GM20000 (cell line): ENCODE results near the gene MAMDC4.

Experiments used
- DNase-seq: peaks from one replicate; pipeline ENCODE4 v3.0.0; 2012; ENCODE audit warnings: low spot score
- TF ChIP-seq, protein P1 (sequence below): IDR thresholded peaks from 2 replicates; pipeline ENCODE4 v1.5.1; 2012; ENCODE audit warnings: mild to moderate bottlenecking, control low read depth; ENCODE audit errors: extremely low read depth, missing control alignments

MAMDC4 gene

GRCh38 chr9:136907011-136907914, 55.1 kb downstream of the MAMDC4 start:
- TF ChIP-seq, protein P1, sequence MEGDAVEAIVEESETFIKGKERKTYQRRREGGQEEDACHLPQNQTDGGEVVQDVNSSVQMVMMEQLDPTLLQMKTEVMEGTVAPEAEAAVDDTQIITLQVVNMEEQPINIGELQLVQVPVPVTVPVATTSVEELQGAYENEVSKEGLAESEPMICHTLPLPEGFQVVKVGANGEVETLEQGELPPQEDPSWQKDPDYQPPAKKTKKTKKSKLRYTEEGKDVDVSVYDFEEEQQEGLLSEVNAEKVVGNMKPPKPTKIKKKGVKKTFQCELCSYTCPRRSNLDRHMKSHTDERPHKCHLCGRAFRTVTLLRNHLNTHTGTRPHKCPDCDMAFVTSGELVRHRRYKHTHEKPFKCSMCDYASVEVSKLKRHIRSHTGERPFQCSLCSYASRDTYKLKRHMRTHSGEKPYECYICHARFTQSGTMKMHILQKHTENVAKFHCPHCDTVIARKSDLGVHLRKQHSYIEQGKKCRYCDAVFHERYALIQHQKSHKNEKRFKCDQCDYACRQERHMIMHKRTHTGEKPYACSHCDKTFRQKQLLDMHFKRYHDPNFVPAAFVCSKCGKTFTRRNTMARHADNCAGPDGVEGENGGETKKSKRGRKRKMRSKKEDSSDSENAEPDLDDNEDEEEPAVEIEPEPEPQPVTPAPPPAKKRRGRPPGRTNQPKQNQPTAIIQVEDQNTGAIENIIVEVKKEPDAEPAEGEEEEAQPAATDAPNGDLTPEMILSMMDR: no peak
- no peak for DNase-seq
